ENCODE data around the gene ATG10.
"Not testable (repeated sequence)": the region's sequence is repeated elsewhere in the genome, so short reads cannot be mapped to it uniquely, and the experiment has no call there.

ATG10 gene

GRCh38 chr5:81971712-81972491 lies at the start of gene ATG10:
ATG10 (plus strand) TSS chr5:81972023; CDS start chr5:81987571, 15,548 bp downstream.
- peak; percentile 70 to 80 for DNase-seq (ENCODE audit: low read depth in 1 of 2, low spot score in 1 of 2)

DNA sequence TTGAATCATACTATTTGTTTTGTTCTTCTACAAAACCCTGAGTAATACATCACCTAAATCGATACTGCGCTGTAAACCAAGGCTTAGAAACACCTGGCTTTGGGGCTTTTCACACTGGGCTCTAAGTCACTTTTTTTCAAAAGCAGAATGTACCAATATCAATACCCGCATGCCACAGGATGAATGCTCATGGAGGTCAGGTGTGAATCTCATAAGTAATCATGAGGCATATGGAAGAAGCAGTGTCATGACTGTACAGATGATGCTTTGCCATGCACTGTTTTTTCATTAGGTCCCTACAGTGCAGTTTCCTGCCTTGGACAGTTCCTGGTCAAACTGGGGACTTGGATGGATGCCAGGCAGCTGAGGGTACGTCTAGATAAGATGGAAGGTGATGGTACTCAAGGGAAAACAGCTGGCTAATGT lies 49.0 kb upstream of the ATG10 start:
- no peak for DNase-seq (ENCODE audit: low read depth in 1 of 2, low spot score in 1 of 2)

GRCh38 chr5:81924442-81924841 lies 47.4 kb upstream of the ATG10 start:
- DNase-seq (ENCODE audit: low read depth in 1 of 2, low spot score in 1 of 2) = no peak

GRCh38 chr5:81925009-81925408 lies 46.8 kb upstream of the ATG10 start:
- no peak for DNase-seq (ENCODE audit: low read depth in 1 of 2, low spot score in 1 of 2)

- no peak for DNase-seq (ENCODE audit: low read depth in 1 of 2, low spot score in 1 of 2)
Observed at GRCh38 chr5:81925981-81926380, 45.8 kb upstream of the ATG10 start.

DNA sequence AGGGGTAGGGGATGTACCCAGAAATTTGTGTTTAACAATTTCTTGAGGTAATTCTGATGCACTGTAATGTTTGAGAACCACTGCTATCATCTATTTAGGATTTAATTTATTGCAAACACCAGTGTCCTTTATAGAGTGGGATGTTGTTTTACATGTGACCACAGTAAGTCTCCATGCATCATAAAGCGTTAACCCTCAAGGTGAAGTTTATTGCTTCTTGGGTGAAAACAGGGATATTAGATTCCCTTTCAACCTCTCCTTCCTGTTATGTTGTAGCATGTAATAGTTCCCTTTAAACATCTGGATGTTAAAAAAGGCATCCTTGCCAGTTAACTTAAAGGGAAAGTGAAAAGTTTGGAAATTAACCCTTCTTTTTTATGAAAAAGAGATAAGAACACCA lies 35.8 kb upstream of the ATG10 start:
- no peak for DNase-seq (ENCODE audit: low read depth in 1 of 2, low spot score in 1 of 2)

- DNase-seq (ENCODE audit: low read depth in 1 of 2, low spot score in 1 of 2) = no peak
Observed at GRCh38 chr5:81936750-81937149, 35.1 kb upstream of the ATG10 start.

DNA sequence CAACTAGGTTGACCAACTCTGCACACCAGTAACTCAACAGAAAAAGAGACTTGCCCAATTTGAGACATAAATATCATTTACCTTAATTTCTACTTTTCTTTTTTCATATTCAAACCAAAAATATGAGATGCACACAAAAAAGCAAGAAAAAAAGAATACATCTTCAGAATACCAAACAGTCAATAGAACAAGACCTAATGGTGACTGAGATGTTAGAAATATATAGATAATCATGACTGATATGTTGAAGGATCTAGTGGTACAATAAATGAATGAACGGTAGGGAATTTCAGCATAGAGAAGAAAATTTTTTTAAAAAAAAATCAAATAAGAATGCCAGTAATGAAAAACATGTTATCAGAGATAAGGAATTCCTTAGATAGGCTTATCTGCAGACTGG lies 29.1 kb upstream of the ATG10 start:
- no peak for DNase-seq (ENCODE audit: low read depth in 1 of 2, low spot score in 1 of 2)

DNA sequence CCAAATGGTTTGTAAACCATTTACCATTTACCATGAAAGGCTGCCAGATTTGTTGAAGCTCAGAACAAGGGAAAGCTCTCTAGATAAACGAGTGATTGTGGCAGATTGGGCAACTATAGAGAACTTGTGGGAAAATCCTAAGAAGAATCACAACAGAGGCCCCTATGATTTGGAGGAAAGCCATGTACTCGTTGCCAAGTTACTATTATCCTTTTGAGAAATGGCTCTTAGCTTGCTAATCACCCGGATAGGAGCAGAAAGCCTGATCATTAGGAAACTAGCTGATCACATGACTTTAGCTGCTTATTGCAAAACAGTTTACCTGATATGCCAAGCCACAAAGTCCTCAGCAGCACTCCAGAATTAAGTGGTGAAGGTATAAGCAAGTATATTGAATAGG lies 23.5 kb upstream of the ATG10 start:
- DNase-seq (ENCODE audit: low read depth in 1 of 2, low spot score in 1 of 2) = no peak

GRCh38 chr5:81949462-81949861 lies 22.4 kb upstream of the ATG10 start:
- no peak for DNase-seq (ENCODE audit: low read depth in 1 of 2, low spot score in 1 of 2)

- DNase-seq (ENCODE audit: low read depth in 1 of 2, low spot score in 1 of 2) = no peak
Observed at GRCh38 chr5:81950996-81951395, 20.8 kb upstream of the ATG10 start.

- not testable (repeated sequence) for DNase-seq (ENCODE audit: low read depth in 1 of 2, low spot score in 1 of 2)
Observed at GRCh38 chr5:81954796-81955195, 17.0 kb upstream of the ATG10 start.

DNA sequence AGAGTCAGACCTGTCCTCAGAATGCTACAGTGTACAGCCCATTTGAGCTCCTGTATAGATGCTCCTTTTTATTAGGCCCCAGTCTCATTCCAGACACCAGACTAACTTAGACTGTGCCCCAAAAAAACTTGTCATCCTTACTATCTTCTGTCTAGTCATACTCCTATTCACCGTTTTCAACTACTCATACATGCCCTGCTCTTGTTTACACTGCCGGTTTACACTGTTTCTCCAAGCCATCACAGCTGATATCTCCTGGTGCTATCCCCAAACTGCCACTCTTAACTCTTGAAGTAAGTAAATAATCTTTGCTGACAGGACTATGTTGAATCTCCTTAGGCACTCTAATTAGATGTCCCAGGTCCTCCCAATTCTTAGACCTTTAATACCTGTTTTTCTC lies 13.7 kb upstream of the ATG10 start:
- not testable (repeated sequence) for DNase-seq (ENCODE audit: low read depth in 1 of 2, low spot score in 1 of 2)

DNA sequence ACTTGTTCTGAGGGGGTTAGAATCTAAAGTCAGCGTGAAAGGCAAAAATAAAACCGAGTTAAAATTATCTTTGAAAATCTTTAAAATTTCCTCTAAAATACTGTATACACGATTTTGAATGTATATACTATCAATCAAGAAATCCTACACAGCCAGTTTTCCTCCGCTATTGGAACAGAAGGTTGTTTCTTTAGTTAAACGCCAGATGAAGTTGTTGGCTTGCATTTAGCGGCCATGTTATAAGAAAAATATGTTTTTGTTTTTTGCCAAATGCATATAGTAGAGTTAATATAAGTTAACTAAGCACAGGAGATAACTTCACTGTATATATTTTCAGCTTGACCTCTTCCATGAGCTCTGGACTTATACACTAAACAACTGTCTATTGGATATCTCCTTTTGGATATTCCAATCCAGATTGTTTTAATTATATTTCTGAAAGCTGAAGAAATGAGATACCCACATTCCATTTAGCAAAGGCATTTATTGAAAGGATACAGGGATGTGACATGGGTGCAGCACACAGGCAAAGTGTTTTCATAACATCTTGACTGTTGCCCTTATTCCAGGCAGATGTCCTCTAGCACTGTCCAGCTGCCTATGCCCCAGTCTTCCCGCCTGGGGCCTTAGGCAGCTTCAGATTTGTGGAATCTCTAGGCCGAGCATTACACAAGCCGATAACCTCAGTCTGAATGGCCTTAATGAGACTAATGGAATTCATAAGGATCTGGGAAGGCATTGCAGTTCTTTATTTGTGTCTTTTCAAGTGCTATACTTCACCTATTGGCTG lies 10.0 kb upstream of the ATG10 start:
- no peak for DNase-seq (ENCODE audit: low read depth in 1 of 2, low spot score in 1 of 2)

DNA sequence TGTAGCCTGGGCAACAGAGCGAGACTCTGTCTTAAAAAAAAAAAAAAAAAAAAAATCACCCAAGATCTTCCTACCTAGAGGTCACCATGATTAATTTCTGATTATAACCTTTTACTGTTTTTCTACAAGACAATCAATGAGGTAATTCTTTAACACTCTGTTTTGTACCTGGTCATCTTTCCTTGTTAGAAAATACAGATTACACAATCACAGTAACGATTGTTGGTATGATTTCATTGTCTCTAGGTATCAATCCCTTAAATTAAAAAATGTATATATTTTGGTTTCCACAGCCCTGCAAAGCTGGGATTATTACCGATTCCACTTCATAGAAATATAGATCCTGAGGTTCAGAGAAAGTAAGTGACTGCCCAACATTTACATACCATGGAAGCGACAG lies 8.3 kb upstream of the ATG10 start:
- no peak for DNase-seq (ENCODE audit: low read depth in 1 of 2, low spot score in 1 of 2)

GRCh38 chr5:81965524-81965923 lies 6.3 kb upstream of the ATG10 start:
- no peak for DNase-seq (ENCODE audit: low read depth in 1 of 2, low spot score in 1 of 2)

GRCh38 chr5:81969226-81969625 lies 2.6 kb upstream of the ATG10 start:
- DNase-seq (ENCODE audit: low read depth in 1 of 2, low spot score in 1 of 2) = no peak

DNA sequence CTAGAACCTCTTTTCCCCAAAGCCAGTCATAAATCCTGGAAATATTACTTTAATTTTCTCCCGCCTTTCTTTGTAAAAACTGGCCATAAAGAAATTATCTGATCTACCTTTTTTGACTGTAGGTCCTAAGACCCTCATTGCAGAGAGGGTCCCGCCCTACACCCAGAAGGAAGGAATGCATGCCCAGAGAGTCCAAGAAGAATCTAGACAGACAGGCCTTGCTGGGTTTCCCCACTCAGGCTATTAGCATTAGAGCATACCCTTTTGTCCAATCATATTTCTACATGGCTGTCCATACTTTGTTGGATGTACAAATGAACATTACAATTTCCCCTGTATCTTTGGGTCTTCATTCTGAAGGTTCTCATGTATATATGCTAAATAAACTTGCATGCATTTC lies 1.9 kb upstream of the ATG10 start:
- no peak for DNase-seq (ENCODE audit: low read depth in 1 of 2, low spot score in 1 of 2)

DNA sequence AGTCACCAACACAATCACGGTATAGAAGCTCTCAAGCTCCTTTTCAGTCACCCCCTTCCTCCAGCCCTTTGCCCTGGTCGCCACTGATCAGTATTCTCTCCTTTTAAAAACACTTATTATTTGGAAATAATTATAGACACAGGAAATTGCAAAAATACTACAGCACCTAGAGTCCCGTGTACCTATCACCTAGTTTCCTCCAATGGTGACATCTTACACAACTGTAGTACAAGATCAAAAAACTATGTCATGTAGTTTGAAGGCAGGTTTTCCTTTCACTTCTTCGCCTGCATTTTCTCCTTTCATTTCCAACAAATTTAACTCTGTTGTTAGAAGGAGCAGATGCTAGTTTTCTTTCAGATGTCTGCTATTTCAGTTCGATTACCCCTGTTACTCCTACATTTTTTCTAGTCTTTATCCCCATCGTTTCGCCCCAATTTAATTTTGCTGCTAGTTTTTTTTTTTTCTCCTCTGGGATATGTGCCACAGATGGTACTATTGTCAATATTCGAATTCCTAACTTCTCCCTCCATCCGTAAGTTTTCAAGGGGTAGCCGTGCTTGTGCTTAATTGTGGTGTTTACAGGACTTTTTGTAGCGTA lies 612 bp upstream of the ATG10 start:
- DNase-seq (ENCODE audit: low read depth in 1 of 2, low spot score in 1 of 2) = peak in 1 of 2 donors; percentile 7

DNA sequence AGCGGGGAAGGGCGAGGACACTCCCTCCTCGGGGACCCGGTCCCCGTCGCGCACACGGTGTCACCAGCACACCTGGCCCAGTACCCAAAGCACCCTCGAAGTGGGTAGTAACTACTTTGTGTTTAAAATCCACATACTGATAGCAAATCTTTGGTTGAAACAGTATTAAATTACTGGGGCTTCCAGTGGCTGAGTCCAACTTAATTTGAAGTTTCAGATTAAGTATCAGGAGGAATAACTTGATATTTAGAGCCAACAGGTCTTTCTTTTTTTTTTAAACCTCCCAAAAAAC lies 615 bp downstream of the ATG10 start:
- no peak for DNase-seq (ENCODE audit: low read depth in 1 of 2, low spot score in 1 of 2)

- DNase-seq (ENCODE audit: low read depth in 1 of 2, low spot score in 1 of 2) = no peak
Observed at GRCh38 chr5:81980160-81980559, 8.3 kb downstream of the ATG10 start.

DNA sequence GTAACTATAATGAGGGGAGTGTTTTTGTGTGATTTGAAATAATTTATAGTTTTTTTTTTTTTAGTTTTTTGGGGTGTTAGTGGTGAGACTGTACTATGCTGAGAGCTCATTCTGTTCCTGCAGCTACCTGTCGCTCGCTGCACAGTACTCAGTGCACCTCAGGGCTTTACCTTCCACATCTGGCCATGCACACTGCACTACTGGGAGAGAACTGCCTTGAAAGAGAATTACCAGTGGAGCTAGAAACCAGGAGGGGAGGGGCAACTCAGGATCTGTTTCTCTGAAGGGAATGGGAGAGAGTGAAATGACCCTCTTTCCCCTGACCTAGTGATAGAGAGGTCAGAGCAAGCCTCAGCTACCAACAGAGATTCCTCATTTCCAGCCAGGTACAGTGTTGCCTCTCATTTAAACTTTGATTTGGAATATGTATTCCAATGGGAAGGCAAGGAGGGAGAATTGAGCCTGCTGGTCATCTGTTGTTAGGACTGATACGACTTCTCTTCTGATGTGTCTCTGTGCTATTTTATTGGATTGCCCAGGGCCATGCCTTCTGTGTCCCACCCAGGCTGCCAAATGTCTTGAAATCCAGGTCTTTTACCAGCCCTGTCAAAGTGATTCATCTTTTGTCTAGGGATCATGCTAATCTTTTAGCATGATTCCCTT lies 8.9 kb downstream of the ATG10 start:
- no peak for DNase-seq (ENCODE audit: low read depth in 1 of 2, low spot score in 1 of 2)

All from activated CD4-positive, alpha-beta T cell treated with anti-CD3 and anti-CD28 coated beads, Interleukin-2, amount 50 U/mL, for 24 hours (primary cell).